Measurements from ENCODE around the gene CORIN.

CORIN gene

GRCh38 chr4:47651231-47651630 is 186.6 kb downstream of the CORIN start:
- H3K4me1 ChIP-seq (ENCODE audit: control insufficient read depth, insufficient read depth, low read length): no peaks in the 10 kb centered on the region
- no peaks in the 10 kb centered on the region for H3K9me3 ChIP-seq (ENCODE audit: control insufficient read depth, insufficient read depth, low read depth, low read length)
- H3K36me3 ChIP-seq (ENCODE audit: control insufficient read depth in 2 of 2, insufficient read depth in 1 of 2, low read length in 2 of 2): no peaks in the 10 kb centered on the region
- ChIA-PET CTCF (no interaction called here), POLR2A (no interaction called here)
- TF ChIP-seq EGR2 (tag by site-specific recombination; IDR thresholded peaks at IDR 0.05; ENCODE audit: low read depth) (no peak), ZNF670 (tag by site-specific recombination; IDR thresholded peaks at IDR 0.05; ENCODE audit: low read depth) (no peak), ZNF248 (tag by site-specific recombination; IDR thresholded peaks at IDR 0.05) (no peak), ZBTB17 (tag by site-specific recombination; IDR thresholded peaks at IDR 0.05) (no peak)
- no peak overlapping the region for H3K27ac ChIP-seq (ENCODE audit: extremely low read depth, low read depth, low read length)
- H3K4me3 ChIP-seq (ENCODE audit: low read depth, low read length): no peak overlapping the region

- TF ChIP-seq ZNF791 (tag by site-specific recombination; IDR thresholded peaks at IDR 0.05): no peak
- ChIA-PET CTCF (interaction anchor here (1.1 kb wide), 1 partner anchor 18 kb away, joined by 9 read pairs; no protein-coding TSS in a partner anchor), POLR2A (no interaction called here)
- H3K4me1 ChIP-seq (ENCODE audit: control insufficient read depth, insufficient read depth, low read length): no peaks in the 10 kb centered on the region
- H3K9me3 ChIP-seq (ENCODE audit: control insufficient read depth, insufficient read depth, low read depth, low read length): no peaks in the 10 kb centered on the region
- H3K27ac ChIP-seq (ENCODE audit: extremely low read depth, low read depth, low read length): no peak overlapping the region
- no peak overlapping the region for H3K4me3 ChIP-seq (ENCODE audit: low read depth, low read length)
- no peaks in the 10 kb centered on the region for H3K36me3 ChIP-seq (ENCODE audit: control insufficient read depth in 2 of 2, insufficient read depth in 1 of 2, low read length in 2 of 2)
Observed at GRCh38 chr4:47650584-47651130, 187.2 kb downstream of the CORIN start.

GRCh38 chr4:47647544-47647943 is 190.3 kb downstream of the CORIN start:
- POLR2A ChIA-PET: interaction anchor here (0.6 kb wide), 1 partner anchor 267 kb away, joined by 3 read pairs; the partner anchor contains the start of gene NFXL1
- no peaks in the 10 kb centered on the region for H3K4me1 ChIP-seq (ENCODE audit: control insufficient read depth, insufficient read depth, low read length)
- CTCF ChIA-PET: interaction anchor here (1.0 kb wide), 1 partner anchor 14 kb away, joined by 5 read pairs; no protein-coding TSS in a partner anchor
- no peaks in the 10 kb centered on the region for H3K36me3 ChIP-seq (ENCODE audit: control insufficient read depth in 2 of 2, insufficient read depth in 1 of 2, low read length in 2 of 2)
- no peak overlapping the region for H3K4me3 ChIP-seq (ENCODE audit: low read depth, low read length)
- H3K9me3 ChIP-seq (ENCODE audit: control insufficient read depth, insufficient read depth, low read depth, low read length): no peaks in the 10 kb centered on the region
- H3K27ac ChIP-seq (ENCODE audit: extremely low read depth, low read depth, low read length): no peak overlapping the region
- TF ChIP-seq, protein P1, sequence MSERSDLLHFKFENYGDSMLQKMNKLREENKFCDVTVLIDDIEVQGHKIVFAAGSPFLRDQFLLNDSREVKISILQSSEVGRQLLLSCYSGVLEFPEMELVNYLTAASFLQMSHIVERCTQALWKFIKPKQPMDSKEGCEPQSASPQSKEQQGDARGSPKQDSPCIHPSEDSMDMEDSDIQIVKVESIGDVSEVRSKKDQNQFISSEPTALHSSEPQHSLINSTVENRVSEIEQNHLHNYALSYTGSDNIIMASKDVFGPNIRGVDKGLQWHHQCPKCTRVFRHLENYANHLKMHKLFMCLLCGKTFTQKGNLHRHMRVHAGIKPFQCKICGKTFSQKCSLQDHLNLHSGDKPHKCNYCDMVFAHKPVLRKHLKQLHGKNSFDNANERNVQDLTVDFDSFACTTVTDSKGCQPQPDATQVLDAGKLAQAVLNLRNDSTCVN (tag by site-specific recombination; optimal IDR thresholded peaks at IDR 0.05): no peak
- TF ChIP-seq, protein P2, sequence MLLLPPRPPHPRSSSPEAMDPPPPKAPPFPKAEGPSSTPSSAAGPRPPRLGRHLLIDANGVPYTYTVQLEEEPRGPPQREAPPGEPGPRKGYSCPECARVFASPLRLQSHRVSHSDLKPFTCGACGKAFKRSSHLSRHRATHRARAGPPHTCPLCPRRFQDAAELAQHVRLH (tag by site-specific recombination; IDR thresholded peaks at IDR 0.05): no peak
- TF ChIP-seq ZNF302 (tag by site-specific recombination; IDR thresholded peaks at IDR 0.05; ENCODE audit: low read depth) (no peak), ZNF555 (tag by site-specific recombination; conservative IDR thresholded peaks at IDR 0.05) (no peak), SETDB1 (IDR thresholded peaks at IDR 0.05; ENCODE audit: insufficient read length, low read length) (no peak), ZNF362 (tag by site-specific recombination; IDR thresholded peaks at IDR 0.05) (no peak), ZNF280D (tag by site-specific recombination; IDR thresholded peaks at IDR 0.05) (no peak), GFI1B (tag by site-specific recombination; IDR thresholded peaks at IDR 0.05) (no peak), ZNF621 (tag by site-specific recombination; IDR thresholded peaks at IDR 0.05) (no peak), ZNF639 (tag by site-specific recombination; IDR thresholded peaks at IDR 0.05) (no peak), ZNF239 (tag by site-specific recombination; IDR thresholded peaks at IDR 0.05) (no peak), ZNF600 (tag by site-specific recombination; IDR thresholded peaks at IDR 0.05) (no peak), KLF16 (tag by site-specific recombination; IDR thresholded peaks at IDR 0.05) (no peak), ZNF701 (tag by site-specific recombination; IDR thresholded peaks at IDR 0.05) (no peak), KLF1 (tag by site-specific recombination; IDR thresholded peaks at IDR 0.05) (no peak), GLIS2 (tag by site-specific recombination; IDR thresholded peaks at IDR 0.05) (no peak)
- TF ChIP-seq, protein P3, sequence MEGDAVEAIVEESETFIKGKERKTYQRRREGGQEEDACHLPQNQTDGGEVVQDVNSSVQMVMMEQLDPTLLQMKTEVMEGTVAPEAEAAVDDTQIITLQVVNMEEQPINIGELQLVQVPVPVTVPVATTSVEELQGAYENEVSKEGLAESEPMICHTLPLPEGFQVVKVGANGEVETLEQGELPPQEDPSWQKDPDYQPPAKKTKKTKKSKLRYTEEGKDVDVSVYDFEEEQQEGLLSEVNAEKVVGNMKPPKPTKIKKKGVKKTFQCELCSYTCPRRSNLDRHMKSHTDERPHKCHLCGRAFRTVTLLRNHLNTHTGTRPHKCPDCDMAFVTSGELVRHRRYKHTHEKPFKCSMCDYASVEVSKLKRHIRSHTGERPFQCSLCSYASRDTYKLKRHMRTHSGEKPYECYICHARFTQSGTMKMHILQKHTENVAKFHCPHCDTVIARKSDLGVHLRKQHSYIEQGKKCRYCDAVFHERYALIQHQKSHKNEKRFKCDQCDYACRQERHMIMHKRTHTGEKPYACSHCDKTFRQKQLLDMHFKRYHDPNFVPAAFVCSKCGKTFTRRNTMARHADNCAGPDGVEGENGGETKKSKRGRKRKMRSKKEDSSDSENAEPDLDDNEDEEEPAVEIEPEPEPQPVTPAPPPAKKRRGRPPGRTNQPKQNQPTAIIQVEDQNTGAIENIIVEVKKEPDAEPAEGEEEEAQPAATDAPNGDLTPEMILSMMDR (tag by site-specific recombination; IDR thresholded peaks at IDR 0.05): no peak
